Femur (tissue), 1 donor: ENCODE data around the gene LRPAP1.
"Not testable (repeated sequence)": the region's sequence is repeated elsewhere in the genome, so short reads cannot be mapped to it uniquely, and the experiment has no call there.

Source experiments
- DNase-seq: peaks from one replicate; pipeline ENCODE4 v3.0.0-alpha.2; 2017

LRPAP1 gene

GRCh38 chr4:3471098-3471760, 61.0 kb downstream of the LRPAP1 start:
- DNase-seq: no peak

DNA sequence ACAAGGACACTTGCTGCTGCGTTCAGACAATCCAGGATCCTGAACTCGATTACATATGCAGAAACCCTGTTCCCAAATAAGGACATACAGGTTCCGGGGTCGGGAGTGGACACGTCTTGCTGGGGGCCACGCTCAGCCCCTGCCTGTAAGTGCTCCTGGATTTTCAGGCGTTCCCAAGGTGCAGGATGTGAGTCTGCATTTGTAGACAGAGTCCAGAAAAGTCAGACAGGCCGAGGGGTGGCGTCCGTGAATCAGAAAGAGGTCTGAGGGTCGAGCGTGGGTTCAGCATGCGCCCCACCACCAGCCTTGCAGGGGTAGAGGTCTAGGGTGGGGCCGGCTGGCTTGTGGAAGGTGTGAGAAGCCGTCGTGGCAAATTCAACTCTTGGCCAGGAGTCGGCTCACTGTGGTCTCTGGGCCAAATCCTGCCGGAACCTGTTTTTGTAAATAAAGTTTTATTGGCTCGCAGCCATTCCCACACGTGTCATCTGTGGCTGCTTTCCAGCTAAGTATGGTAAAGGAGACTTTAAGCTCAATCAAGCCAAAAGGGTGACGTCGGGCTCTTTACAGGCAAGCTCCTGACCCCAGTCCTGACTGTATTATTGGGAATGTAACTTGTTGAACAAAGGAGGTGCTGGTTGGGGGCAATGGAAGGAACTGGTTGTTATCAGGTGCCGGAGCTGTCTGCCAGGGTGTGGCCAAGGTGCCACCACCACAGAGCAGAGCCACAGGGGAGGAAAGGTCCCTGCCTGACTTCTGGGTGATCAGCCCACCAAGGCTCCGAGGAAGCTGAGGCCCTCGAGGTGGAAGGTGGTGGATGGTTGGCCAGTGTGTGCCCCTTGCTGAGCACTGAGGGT, 61.8 kb downstream of the LRPAP1 start:
- DNase-seq: no peak

DNA sequence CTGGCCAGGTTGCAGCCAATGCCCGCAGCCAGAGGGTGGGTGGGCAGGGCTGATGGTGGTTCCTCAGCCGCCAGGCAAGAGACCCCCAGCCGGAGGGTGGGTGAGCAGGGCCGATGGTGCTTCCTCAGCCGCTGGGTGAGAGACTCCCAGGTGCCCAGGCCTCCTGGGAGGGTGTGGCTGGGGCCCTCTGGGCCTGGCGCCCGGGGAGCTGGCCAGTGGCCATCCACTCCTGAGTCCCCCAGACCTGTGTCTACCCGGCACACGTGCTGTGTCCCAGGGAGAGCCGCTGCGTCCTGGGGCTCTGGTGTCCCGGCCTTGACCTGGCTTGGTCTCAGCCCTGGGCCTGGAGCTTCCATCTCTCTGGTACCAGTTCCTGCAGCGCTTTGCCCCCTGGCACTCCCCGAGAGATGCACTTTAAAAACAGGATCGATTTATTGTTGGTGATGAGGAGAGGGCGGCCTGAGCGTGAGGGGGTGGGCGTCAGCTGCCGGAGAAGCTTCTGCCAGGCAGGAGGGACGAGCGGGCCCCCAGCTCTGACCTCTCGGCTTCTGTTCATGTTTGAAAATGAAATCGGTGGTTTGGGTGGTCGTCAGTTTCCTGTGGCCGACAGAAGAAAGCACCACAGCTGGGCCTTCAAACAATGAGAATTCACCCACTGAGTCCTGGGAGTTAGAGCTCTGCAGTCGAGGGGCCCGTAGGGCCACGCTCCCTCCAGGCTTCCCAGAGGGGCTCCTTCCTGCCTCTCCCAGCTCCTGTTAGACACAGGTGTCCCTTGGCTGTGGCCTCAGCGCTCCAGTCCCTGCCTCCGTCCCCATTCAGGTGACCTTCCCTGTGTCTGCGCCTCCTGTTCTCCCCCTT, 62.6 kb downstream of the LRPAP1 start:
- no peak for DNase-seq

DNA sequence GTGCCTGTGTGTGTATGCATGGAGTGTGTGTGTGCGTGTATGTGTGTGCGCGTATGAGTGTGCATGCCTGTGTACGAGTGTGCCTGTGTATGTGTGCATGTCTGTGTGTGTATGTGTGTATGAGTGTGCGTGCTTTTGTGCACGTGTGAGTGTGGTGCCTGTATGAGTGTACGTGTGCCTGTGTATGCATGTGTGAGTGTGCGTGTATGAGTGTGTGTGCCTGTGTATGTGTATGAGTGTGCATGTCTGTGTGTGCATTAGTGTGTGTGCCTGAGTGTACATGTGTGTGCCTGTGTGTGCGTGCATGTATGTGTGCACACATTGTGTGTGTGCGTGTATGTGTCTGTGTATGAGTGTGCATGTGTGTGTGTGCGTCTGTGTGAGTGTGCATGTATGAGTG, 63.4 kb downstream of the LRPAP1 start:
- no peak for DNase-seq

DNA sequence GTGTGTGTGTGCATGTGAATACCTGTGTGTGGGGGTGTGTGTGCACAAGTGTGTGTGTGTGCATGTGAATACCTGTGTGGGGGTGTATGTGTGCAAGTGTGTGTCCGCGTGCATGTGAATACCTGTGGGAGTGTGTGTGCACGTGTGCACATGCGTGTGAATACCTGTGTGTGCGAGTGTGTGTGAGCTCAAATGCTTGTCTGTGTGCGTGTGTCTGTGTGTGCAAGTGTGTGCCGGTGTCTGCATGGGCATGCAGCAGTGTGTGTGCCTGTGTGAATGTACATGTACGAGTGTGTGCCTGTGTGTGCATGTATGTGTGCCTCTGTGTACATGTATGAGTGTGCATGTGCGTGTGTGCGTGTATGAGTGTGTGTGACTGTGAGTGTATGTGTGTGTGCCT, 64.1 kb downstream of the LRPAP1 start:
- no peak for DNase-seq

- DNase-seq: no peak
These were observed 64.6 kb downstream of the LRPAP1 start for GRCh38 chr4:3467601-3468031.

GRCh38 chr4:3466691-3467600, 65.3 kb downstream of the LRPAP1 start:
- no peak for DNase-seq

- DNase-seq: no peak
These were observed 66.2 kb downstream of the LRPAP1 start for GRCh38 chr4:3465698-3466671.

DNA sequence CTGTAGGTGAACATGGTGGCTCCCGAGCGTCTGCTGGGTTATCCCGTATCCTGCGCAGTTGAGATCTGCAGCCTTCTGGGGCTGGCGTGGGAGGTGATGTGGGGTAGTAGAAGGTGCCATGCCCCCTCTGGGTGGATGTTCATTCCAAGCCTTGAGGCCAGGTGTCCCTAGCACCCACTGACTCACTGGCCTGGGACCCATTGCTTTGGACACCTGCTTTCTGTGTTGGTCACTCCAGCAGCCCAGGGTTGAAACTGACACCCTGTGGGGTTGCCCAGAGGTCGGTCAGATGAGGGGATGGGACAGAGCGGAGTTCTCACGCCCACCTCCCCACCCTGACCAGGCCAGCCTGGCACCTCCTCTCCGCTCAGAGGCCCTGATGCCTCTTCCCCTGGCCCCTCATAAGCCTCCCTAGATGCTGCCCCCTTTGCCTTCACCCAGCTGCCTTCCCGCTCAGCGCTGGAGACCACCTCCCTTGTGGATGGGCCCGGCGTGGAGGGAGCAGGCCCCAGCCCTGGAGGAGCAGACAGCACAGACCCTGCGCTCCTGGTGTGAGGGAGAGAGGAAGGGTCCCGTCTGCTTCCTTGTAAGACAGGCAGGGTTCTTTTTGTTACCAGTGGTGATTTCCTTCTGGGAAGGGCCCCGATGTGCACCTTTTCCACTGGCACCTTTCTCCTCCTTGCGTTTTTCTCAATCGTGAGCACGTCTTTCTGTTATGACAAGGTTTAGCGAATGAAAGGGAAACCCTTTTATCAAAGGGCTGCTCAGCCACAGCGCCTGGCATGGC, 67.1 kb downstream of the LRPAP1 start:
- DNase-seq: no peak

- DNase-seq: no peak
These were observed 67.8 kb downstream of the LRPAP1 start for GRCh38 chr4:3464349-3464905.

- no peak for DNase-seq
These were observed 68.5 kb downstream of the LRPAP1 start for GRCh38 chr4:3463556-3464348.

GRCh38 chr4:3462790-3463415, 69.3 kb downstream of the LRPAP1 start, which contains the start of gene DOK7:
DOK7 (plus strand) TSS chr4:3463306; CDS start chr4:3463376, 70 bp downstream.
- no peak for DNase-seq

DNA sequence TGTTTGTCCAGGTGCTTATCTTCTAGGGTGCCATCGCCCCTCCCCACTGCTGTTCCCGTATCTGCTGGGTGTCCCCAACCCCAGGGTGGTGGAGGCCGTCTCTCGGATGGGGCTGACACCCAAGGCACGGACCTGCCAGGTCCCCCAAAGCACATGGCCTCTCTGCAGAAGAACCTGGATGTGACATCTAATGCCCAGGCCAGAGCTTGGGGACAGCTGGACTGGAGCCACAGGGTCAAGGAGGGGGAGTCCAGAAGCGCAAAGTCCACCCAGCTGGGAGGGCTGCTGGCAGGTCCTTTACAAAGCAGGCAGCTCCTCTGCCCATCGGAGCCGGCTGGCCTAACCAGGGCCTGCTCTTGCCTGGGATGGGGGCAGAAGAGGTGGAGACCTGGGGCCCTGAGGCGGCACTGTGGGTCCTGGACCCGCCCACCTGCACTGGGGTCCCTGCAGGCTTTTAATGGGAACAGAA, 69.9 kb downstream of the LRPAP1 start:
- no peak for DNase-seq

DNA sequence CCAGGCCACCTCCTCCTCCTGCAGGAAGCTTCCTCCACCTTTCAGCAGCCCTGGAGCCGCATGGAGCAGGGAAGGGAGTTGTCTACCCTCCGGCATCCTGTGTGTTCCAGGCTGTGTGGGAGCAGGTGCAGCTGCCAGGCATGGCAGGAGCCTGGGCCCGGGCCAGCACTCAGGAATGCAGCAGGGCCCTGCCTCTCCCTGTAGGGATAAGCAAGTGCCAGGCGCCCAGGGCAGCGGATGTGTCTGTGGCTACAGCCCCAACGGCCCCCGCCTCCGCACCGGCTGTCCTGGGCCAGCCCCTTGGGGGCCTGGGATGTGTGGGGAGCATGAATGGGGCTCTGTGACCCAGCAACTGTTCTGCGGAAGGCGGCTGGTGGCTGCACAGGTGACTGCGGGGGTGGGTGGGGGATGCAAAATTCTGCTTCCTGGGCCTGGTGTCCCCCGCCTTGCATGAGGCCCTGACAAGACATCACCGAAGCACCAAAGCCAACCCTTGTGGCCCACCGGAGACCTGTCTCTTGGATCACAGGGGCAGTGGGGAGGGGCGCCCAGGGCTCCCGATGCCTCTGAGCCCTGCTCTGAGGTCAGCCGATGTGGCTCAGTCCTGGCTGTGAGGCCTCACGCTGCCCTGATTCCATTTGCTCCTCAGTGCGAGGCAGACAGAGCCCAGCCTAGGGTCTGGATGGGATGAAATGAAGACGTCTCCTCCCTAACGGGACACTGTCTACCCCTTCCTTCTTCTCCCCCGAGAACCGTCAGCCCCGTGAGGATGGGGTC, 70.5 kb downstream of the LRPAP1 start:
- DNase-seq: peak; percentile 84

- no peak for DNase-seq
These were observed 71.3 kb downstream of the LRPAP1 start for GRCh38 chr4:3460926-3461325.

DNA sequence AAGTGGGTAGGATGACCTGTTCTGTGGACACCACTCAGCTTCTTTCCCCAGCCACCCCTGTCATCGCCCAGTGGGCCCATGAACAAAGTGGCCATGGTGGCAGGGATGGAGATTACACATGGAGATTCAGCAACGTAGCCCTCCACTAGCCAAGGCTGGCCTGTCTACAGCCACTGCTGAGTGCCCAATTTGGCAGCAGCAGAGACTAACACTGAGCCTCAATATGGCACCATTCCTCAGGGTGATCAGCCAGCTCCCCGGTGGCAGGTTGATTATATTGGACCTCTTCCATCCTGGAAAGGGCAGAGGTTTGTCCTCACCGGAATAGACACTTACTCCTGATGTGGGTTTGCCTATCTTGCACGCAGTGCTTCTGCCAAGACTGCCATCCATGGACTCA, 73.1 kb downstream of the LRPAP1 start:
- not testable (repeated sequence) for DNase-seq

DNA sequence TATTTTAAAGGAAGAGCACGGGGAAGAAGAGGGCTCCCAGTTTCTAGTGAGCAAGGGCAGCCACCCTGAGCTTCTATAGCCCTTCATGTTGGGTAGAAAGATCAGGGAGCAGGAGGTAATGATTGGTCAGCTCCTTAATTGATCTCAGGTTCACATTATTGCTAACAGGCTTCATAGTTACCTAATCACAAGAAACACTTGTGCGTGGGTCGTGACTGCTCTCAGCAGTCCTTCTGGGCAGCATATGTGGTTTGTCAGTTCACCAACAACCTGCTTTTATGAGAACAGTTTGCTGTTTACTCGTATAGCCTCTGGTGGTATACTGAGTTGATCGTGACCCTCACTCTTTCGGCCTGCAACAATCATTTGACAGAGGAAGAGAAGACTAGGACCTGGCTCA, 73.9 kb downstream of the LRPAP1 start:
- DNase-seq: no peak
